ENCODE data around the gene A1BG. TPM values are rescaled to one million over a fixed set of nuclear protein-coding genes. Genes with fewer than 3 reads are reported as not detected.
"Not testable (repeated sequence)": the region's sequence is repeated elsewhere in the genome, so short reads cannot be mapped to it uniquely, and the experiment has no call there.

The A1BG gene
- polyA plus RNA-seq, 6 donors from 2014 or later, result 30.6 to 68.3 (median 50.9) TPM

DNA sequence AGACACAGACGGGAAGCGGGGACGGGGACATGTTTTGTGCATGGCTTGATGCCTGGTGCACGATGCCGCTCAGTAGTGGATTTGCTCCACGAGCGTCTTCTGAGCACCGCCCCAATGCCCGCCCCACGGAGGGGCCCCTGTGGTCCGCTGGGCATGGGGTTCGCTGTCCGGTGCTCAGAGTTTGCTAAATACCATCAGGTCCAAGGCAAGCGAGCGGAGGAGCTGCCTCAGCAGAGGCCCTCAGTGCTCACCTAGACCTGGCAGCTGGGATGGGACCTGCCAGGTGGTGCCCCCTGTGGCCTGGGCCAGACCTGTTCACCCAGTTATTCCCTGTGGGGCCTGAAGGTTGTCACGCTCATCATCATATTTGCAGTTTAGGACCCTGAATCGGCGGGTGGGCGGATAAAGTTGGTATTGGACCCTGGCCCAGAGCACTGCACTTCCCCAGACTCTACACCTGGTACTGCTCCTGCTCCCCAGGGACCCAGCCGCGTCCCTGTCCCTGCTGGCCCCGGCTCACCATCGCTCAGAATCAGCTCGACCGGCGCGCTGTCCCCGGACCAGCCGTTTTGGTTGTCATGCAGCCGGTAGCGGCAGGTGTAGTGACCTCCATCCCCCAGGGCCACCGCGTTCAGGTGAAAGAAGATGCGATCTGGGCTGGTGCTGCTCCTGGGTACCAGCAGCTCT is 2.3 kb downstream of the A1BG start:
- Mint-ChIP-seq H3K9me3 (no peaks in the 10 kb centered on the region), H3K4me3 (peak overlapping the region in 7 of 8 donors; percentile 27 to 77 (median 51)), H3K27ac (peak overlapping the region in 2 of 6 donors; percentile 56 to 87), H3K27me3 (no peaks in the 10 kb centered on the region), H3K4me1 (peaks cover 15 to 37% (median 28%) of the 10 kb centered on the region in 3 donors), H3K36me3 (peaks cover 0 to 8% of the 10 kb centered on the region in 2 donors)
- DNase-seq, result no peak
- ATAC-seq (ENCODE audit: low read depth in 2 of 2), result no peak

DNA sequence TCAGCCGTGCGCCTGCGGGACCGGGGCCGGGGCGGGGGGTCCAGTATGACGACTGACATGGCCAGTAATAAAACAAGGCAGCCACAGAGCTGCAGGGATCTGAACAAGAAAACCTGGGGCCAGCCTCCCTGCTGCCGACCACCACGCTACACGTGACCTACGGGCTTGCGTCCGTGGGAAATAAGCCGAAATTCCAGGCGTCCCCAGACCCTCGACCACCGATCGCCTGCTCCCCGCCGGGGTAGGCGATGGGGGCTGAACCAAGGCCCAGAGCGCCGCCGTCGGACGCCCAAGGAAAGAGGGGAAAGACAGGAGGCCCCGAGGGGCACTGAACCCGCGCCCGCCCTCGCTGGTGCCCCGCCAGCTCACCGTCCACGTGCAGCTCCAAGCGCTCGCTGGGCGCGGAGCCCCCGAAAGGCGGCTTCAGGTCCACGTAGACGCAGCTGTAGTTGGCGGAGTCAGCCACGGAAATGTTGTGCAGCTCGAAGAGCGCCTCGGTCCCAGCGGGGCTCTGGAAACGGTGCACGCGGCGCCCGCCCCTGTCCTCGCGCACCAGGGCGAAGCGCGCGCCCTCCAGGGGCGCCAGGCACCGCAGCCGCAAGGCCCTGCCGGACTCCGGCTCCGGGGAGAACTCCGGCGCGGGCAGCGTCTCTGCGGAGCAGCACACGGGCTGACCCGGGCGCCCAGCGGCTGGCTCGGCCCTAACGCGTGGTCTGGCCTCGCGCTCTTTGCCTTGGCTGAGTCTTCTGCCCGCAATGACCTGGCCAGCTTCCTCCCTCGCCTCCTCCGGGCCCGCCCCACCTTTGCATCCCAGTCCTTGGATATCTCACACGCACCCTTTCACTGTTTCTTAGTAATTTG is 3.1 kb downstream of the A1BG start:
- H3K9me3 Mint-ChIP-seq, result no peaks in the 10 kb centered on the region
- H3K36me3 Mint-ChIP-seq, result peaks cover 0 to 8% of the 10 kb centered on the region in 2 donors
- peak overlapping the region in 4 of 6 donors; percentile 36 to 96 (median 72) for H3K27ac Mint-ChIP-seq
- ATAC-seq (ENCODE audit: low read depth in 2 of 2) (no peak), DNase-seq (no peak)
- H3K4me3 Mint-ChIP-seq, result peak overlapping the region in 7 of 8 donors; percentile 15 to 95 (median 72)
- H3K27me3 Mint-ChIP-seq, result no peaks in the 10 kb centered on the region
- H3K4me1 Mint-ChIP-seq, result peaks cover 20 to 45% (median 33%) of the 10 kb centered on the region in 3 donors

GRCh38 chr19:58349590-58349989 is 3.7 kb downstream of the A1BG start:
- ATAC-seq (ENCODE audit: low read depth in 2 of 2) (no peak), DNase-seq (no peak)
- Mint-ChIP-seq H3K4me1 (peaks cover 20 to 47% (median 33%) of the 10 kb centered on the region in 3 donors), H3K36me3 (peaks cover 0 to 8% of the 10 kb centered on the region in 2 donors), H3K4me3 (peak overlapping the region; percentile 58 to 95 (median 72)), H3K9me3 (no peaks in the 10 kb centered on the region), H3K27me3 (no peaks in the 10 kb centered on the region), H3K27ac (peak overlapping the region in 4 of 6 donors; percentile 36 to 96 (median 86))

DNA sequence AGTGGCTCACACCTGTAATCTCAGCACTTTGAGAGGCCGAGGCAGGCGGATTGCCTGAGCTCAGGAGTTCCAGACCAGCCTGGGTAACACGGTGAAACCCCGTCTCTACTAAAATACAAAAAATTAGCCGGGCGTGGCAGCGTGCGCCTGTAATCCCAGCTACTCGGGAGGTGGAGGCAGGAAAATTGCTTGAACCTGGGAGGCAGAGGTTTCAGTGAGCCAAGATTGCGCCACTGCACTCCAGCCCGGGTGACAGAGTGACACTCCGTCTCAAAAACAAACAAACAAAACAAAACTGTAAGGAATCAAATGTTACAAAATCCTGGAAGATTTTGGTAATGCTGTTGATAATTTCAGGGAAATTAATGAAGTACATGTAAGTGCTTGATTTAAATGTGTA is 5.2 kb downstream of the A1BG start:
- H3K27me3 Mint-ChIP-seq, H3K9me3 Mint-ChIP-seq, H3K36me3 Mint-ChIP-seq, DNase-seq: not testable (repeated sequence)
- peak; percentile 2 to 4 for ATAC-seq (ENCODE audit: low read depth in 2 of 2)
- Mint-ChIP-seq H3K4me3 (peak overlapping the region; percentile 91 to 98 (median 95)), H3K4me1 (peaks cover 20 to 47% (median 33%) of the 10 kb centered on the region in 3 donors), H3K27ac (peak overlapping the region in 4 of 6 donors; percentile 74 to 95 (median 78))

DNA sequence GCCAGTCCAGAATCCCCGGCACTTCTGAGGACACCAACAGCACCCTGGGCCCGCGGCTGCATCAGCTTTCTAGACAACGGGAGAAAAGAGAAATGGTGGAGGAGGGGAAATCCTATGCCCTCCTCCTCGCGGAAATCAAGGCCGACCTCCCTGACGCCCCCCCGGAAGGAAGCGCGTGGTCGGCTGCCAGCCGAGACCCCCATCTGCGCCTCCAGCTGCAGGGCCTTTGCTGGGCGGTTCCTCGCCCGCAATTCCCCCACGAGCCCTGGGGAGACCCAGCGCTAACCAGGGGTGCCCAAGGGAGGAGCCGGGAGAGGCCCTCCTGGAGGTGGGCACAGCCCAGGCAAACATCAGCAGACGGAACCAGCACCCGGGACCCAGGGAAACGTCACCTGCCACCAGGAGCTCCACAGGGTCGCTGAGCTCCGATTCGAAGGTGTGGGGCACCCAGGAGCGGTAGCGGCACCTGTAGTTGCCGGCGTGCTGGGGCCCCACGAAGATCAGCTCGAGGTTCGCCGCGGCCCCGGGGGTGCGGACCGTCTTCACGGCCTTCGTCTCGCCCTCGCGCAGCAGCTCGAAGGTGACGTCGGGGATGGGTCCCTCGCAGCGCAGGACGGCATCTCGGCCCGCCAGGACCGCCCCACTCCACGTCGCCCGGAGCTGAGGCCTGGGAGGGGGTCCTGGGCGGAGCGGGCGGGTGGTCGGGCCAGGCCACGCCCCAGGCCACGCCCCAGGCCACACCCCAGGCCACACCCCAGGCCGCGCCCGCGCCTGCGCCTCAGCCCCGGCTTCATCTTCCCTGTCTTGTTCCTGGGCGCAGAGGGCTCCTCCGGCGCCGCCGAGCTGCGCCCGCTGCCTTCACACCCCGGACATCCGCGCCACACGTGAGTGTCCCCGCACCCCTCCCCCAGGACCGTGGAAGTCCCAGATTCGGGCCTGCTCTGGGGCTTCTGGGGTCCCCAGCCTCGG is 6.0 kb downstream of the A1BG start:
- ATAC-seq (ENCODE audit: low read depth in 2 of 2) (peak; percentile 89), DNase-seq (peak; percentile 74)
- Mint-ChIP-seq H3K4me3 (peak overlapping the region; percentile 91 to 98 (median 95)), H3K9me3 (no peaks in the 10 kb centered on the region), H3K27me3 (no peaks in the 10 kb centered on the region), H3K27ac (peak overlapping the region in 5 of 6 donors; percentile 74 to 95 (median 91)), H3K36me3 (peaks cover 0 to 8% of the 10 kb centered on the region in 2 donors), H3K4me1 (peaks cover 16 to 45% (median 29%) of the 10 kb centered on the region in 3 donors)

DNA sequence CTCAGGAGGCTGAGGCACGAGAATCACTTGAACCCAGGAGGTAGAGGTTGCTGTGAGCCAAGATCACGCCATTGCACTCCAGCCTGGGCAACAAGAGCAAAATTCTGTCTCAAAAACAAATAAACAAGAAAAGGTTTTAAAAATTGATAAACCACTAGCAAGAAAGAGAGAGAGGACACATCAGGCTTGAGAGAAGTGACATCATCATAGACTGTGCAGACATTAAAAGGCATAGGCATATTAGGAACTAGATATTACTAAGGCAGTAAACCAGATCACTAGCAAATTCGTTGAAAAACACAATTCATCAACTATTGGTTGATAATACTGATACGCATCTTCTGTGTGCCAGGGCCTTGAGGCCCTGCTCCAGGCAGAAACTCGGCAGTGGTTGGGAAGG is 7.7 kb downstream of the A1BG start:
- Mint-ChIP-seq H3K27me3 (no peaks in the 10 kb centered on the region), H3K4me1 (peaks cover 18 to 36% (median 21%) of the 10 kb centered on the region in 3 donors), H3K36me3 (peaks cover 0 to 8% of the 10 kb centered on the region in 2 donors), H3K27ac (peak overlapping the region in 4 of 6 donors; percentile 23 to 74 (median 30)), H3K9me3 (no peaks in the 10 kb centered on the region), H3K4me3 (peak overlapping the region; percentile 57 to 98 (median 94))
- DNase-seq, result no peak
- ATAC-seq (ENCODE audit: low read depth in 2 of 2), result no peak

DNA sequence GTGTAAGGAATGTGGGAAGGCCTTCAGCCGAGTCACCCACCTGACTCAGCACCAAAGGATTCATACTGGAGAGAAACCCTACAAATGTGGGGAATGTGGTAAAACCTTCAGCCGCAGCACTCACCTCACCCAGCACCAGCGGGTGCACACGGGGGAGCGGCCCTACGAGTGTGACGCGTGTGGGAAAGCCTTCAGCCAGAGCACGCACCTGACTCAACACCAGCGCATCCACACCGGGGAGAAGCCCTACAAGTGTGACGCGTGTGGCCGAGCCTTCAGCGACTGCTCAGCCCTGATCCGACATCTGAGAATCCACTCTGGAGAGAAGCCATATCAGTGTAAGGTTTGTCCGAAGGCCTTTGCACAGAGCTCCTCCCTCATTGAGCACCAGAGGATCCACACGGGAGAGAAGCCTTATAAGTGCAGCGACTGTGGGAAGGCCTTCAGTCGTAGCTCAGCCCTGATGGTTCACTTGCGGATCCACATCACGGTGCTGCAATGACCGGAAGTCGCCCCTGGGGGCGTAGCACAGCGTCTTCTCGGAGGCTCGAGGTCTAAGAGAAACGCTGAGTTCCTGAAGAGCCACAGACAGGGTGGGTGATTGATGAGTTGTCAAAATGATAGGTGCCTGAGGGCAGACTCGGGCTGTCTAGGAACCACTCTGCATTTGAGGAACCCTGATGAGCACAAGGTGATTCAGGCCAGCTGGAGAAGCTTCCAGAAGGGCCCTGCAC is 14.3 kb downstream of the A1BG start:
- Mint-ChIP-seq H3K27me3 (no peaks in the 10 kb centered on the region), H3K36me3 (peaks cover 15 to 37% of the 10 kb centered on the region in 2 donors), H3K9me3 (no peaks in the 10 kb centered on the region), H3K4me1 (peaks cover 3 to 10% (median 5%) of the 10 kb centered on the region in 3 donors), H3K27ac (no peak overlapping the region), H3K4me3 (no peak overlapping the region)
- DNase-seq (no peak), ATAC-seq (ENCODE audit: low read depth in 2 of 2) (no peak)

DNA sequence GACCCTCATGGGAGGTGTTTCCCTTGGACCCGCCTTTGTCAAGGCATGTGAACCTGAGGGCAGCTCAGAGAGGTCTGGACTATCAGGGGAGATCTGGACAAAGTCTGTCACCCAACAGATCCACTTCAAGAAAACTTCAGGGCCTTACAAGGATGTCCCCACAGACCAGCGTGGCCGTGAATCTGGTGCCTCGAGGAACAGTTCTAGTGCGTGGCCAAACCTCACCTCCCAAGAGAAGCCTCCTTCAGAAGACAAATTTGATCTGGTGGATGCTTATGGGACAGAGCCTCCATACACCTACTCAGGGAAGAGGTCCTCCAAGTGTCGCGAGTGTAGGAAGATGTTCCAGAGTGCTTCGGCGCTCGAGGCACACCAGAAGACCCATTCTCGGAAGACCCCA is 15.0 kb downstream of the A1BG start:
- H3K9me3 Mint-ChIP-seq, result no peaks in the 10 kb centered on the region
- H3K4me1 Mint-ChIP-seq, result peaks cover 3 to 10% (median 5%) of the 10 kb centered on the region in 3 donors
- no peaks in the 10 kb centered on the region for H3K27me3 Mint-ChIP-seq
- ATAC-seq (ENCODE audit: low read depth in 2 of 2), result no peak
- DNase-seq, result no peak
- peaks cover 15 to 37% of the 10 kb centered on the region in 2 donors for H3K36me3 Mint-ChIP-seq
- H3K4me3 Mint-ChIP-seq, result no peak overlapping the region
- no peak overlapping the region for H3K27ac Mint-ChIP-seq

GRCh38 chr19:58336820-58337219 is 16.5 kb downstream of the A1BG start:
- Mint-ChIP-seq H3K27ac (peak overlapping the region in 1 of 6 donors; percentile 59), H3K4me1 (peaks cover 3 to 10% (median 5%) of the 10 kb centered on the region in 3 donors), H3K4me3 (no peak overlapping the region), H3K9me3 (no peaks in the 10 kb centered on the region), H3K27me3 (no peaks in the 10 kb centered on the region), H3K36me3 (peaks cover 15 to 37% of the 10 kb centered on the region in 2 donors)
- DNase-seq (no peak), ATAC-seq (ENCODE audit: low read depth in 2 of 2) (no peak)

GRCh38 chr19:58336216-58336615 is 17.1 kb downstream of the A1BG start:
- ATAC-seq (ENCODE audit: low read depth in 2 of 2) (no peak), DNase-seq (no peak)
- Mint-ChIP-seq H3K27ac (no peak overlapping the region), H3K4me1 (peaks cover 3 to 9% (median 3%) of the 10 kb centered on the region in 3 donors), H3K9me3 (no peaks in the 10 kb centered on the region), H3K36me3 (peaks cover 15 to 37% of the 10 kb centered on the region in 2 donors), H3K27me3 (no peaks in the 10 kb centered on the region), H3K4me3 (no peak overlapping the region)

- ATAC-seq (ENCODE audit: low read depth in 2 of 2), result no peak
- DNase-seq, result no peak
- Mint-ChIP-seq H3K36me3 (peaks cover 15 to 37% of the 10 kb centered on the region in 2 donors), H3K4me3 (no peak overlapping the region), H3K9me3 (no peaks in the 10 kb centered on the region), H3K27ac (no peak overlapping the region), H3K4me1 (peaks cover 0 to 10% (median 3%) of the 10 kb centered on the region in 3 donors), H3K27me3 (no peaks in the 10 kb centered on the region)
These were observed 17.7 kb downstream of the A1BG start for GRCh38 chr19:58335630-58336029.

GRCh38 chr19:58334691-58335249 is 18.5 kb downstream of the A1BG start:
- Mint-ChIP-seq H3K27ac (peak overlapping the region in 1 of 6 donors; percentile 25), H3K27me3 (no peaks in the 10 kb centered on the region), H3K9me3 (no peaks in the 10 kb centered on the region)

More at GRCh38 chr19:58334691-58335249, 18.5 kb downstream of the A1BG start:
- Mint-ChIP-seq H3K4me1 (peaks cover 0 to 8% (median 3%) of the 10 kb centered on the region in 3 donors), H3K36me3 (peaks cover 11 to 31% of the 10 kb centered on the region in 2 donors), H3K4me3 (no peak overlapping the region)
- ATAC-seq (ENCODE audit: low read depth in 2 of 2) (no peak), DNase-seq (no peak)

All from naive B cell (primary cell).